HG03575 (cell line): Measurements from ENCODE around the gene RFX7.
"Not testable (repeated sequence)": the region's sequence is repeated elsewhere in the genome, so short reads cannot be mapped to it uniquely, and the experiment has no call there.

Source experiments
- ATAC-seq: cut with Tn5 transposase; IDR thresholded peaks from one replicate; pipeline ENCODE4 v1.9.1; 2021; ENCODE audit not compliant: unreplicated experiment, insufficient number of reproducible peaks, low FRiP score; ENCODE audit errors: extremely low read depth

RFX7 gene

GRCh38 chr15:56243163-56244037, at the start of gene RFX7:
TSS of gene RFX7 (minus strand) at chr15:56243879. CDS start at chr15:56243285, 594 bp downstream.
- no peak for ATAC-seq

DNA sequence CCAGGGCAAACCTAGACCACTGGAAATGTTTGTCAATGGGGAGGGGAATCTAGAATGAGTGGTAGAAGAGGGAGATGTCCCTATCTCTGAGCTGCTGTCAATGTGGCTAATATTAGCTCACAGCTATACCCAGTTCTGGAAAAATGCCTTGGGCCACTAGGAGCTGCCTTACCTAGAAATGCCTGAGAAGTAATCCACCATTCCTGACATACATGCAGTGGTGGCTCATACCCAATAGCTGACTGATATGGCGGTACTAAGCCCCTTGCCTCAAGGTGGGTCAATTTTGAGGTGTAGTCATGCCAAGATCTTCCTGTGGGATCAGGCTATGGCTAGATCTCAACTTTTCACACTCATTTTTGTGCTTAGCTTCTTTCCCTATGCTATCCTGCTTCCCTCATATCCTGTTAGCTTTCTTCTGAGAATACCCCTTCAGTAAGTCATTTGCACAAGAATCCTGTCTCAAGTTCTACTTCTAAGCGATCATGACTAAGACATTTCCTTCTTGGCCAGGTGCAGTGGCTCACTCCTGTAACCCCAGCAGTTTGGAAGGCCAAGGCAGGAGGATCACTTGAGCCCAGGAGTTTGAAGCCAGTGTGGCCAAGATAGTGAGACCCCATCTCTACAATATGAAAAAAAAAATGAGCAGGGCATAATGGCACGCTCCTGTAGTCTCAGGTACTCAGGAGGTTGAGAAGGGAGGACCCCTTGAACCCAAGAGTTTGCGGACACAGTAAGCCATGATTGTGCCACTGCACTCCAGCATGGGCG, 49.1 kb upstream of the RFX7 start:
- no peak for ATAC-seq

DNA sequence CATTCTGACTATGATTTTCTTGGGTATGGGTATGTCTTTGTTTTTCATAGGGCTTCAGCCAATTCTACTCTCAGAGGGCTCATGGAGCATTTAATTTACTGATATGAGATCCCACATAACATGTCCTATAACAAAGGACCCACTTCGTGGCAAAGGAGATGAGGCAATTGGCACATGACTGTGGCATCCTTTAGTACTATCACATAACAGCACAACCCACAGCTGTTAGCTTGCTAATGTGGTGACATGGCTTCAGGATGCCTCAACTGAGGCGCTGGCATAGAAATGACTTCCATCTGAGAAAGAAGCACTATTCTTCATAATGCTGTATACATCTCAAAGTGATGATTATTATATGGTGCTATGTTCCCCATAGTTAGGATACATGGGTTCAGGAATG, 48.1 kb upstream of the RFX7 start:
- no peak for ATAC-seq

GRCh38 chr15:56286213-56286612, 42.5 kb upstream of the RFX7 start:
- no peak for ATAC-seq

DNA sequence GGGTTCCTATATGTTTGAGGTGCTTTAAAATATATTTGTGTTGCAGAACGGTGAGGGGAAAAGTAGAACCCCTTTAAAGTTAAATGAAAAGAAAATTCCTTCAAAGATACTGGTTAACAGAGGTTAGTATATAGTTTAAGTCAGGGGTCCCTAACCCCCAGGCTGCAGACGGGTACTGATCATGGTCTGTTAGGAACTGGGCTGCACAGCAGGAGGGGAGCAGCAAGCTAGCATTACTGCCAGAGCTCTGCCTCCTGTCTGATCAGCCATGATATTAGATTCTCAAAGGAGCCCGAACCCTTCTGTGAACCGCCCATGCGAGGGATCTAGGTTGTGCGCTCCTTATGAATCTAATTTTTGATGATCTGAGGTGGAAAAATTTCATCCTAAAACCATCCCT, 37.5 kb upstream of the RFX7 start:
- ATAC-seq, result no peak

DNA sequence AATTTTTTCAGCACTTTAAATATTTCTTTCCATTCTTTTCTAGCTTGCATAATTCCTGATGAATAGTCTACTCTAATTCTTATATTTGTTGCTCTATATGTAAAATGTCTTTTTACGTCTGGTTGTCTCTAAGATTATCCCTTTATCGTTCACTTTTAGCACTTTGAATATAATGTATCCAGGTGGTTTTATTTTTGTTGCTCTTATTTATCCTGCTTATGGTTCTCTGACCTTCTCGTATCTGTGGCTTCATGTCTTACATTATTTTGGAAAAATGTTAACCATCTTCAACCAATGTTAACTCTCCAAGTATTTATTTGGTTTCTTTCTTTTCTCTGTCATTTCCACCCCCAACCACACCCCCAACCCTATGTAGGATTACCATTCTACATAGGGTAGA, 30.0 kb upstream of the RFX7 start:
- no peak for ATAC-seq

GRCh38 chr15:56272454-56272853, 28.8 kb upstream of the RFX7 start:
- ATAC-seq, result no peak

GRCh38 chr15:56266465-56266864, 22.8 kb upstream of the RFX7 start:
- ATAC-seq, result not testable (repeated sequence)

GRCh38 chr15:56261854-56262509, 18.3 kb upstream of the RFX7 start:
- ATAC-seq, result no peak

DNA sequence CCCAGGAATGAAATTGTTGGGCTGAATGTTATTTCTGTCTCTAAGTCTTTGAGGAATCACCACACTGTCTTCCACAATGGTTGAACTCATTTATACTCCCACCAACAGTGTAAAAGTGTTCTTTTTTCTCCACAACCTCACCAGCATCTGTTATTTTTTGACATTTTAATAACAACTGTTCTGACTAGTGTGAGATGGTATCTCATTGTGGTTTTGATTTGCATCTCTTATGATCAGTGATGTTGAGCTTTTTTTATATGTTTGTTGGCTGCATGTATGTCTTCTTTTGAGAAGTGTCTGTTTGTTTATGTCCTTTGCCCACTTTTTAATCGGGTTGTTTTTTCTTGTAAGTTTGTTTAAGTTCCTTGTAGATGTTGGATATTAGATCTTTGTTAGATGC, 13.6 kb upstream of the RFX7 start:
- not testable (repeated sequence) for ATAC-seq

- no peak for ATAC-seq
Measured at GRCh38 chr15:56254265-56254664, 10.6 kb upstream of the RFX7 start.

DNA sequence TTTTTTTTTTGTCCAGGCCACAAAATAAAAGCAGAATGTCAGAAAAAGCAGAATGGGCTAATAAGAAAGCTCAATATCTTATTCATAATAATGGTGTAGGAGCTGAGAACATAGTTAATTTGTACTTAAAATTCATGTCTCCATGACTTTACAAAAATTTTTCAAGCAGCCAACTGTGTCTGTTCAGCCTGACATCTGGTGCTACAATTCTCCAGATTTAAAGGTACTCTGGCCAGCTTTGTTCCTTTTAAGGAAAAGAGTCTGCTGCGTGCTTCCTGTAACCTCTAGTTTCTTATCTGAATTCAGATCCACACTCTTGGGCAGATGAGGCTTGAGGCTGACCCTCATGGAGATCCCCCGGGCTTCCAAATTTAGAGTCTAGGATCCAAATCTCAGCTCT, 8.7 kb upstream of the RFX7 start:
- ATAC-seq, result no peak

DNA sequence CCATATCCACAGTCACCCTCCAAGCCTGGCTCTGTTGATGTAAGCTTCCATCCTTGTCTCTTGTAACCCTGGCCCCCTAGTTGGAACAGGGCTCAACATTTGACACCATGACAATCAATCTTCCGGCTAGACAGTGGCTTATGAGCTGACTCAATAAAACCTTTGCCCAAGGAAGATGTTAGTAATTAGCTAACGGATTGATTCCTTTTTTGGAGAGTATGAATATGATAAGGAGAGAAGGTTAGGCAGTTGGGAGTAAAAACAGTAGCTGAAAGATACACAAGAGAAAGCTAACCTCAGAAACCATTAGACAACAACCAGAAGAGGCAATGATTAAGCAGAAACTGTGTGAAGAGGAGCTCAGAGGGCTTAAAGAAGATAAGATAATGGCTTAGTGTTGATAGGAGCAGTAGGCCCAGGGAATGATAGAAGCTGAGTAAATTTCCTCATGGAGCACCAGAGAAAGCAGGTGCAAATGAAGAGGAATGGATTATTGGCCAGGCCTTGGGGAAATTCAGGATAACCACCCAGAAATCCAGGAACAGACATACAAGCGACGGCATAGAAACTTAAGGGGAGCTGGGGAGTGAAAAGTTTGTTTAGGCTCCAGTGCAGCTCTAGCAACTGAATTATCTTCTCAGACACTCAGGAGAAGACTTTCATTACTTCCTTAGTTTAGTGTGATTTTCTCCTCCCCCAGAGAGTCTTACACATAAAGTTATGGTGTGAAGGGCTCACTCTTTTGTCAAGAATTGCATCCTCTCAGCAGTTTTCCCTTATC, 7.8 kb upstream of the RFX7 start:
- ATAC-seq, result no peak

DNA sequence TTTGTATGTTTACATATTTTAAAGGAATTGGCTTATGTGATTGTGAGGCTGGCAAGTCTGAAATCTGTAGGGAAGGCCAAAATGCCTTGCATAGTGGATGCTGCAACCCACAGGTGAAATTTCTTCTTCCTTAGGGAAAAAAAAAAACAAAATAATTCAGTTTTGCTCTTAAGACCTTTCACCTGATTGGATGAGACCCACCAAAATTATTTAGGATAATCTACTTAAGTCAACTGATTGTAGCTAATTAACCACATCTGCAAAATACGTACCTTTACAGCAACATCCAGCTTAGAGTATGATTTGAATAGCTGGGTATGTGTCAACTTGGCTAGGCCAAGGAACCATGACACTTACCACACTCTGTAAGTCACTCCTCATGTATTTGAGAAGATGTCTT, 6.9 kb upstream of the RFX7 start:
- no peak for ATAC-seq

GRCh38 chr15:56249092-56249491, 5.4 kb upstream of the RFX7 start:
- no peak for ATAC-seq

- ATAC-seq, result no peak
Measured at GRCh38 chr15:56248311-56248992, 4.8 kb upstream of the RFX7 start.

- no peak for ATAC-seq
Measured at GRCh38 chr15:56247266-56247665, 3.6 kb upstream of the RFX7 start.
